Right atrium auricular region (tissue), 2 donors: ENCODE results near the gene P2RX3. TPM values are rescaled to one million over a fixed set of nuclear protein-coding genes. Genes with fewer than 3 reads are reported as not detected.
"Not testable (repeated sequence)": the region's sequence is repeated elsewhere in the genome, so short reads cannot be mapped to it uniquely, and the experiment has no call there.

Experiments
- DNase-seq: peaks from one replicate; pipeline ENCODE4 v3.0.0-alpha.2; 2019; ENCODE audit warnings: low spot score
- H3K27ac ChIP-seq, 2 donors: fragments of 200-600 bp; sonication (generic); 1 replicate in 1 of 2; 2 replicates in 1 of 2; pipeline ENCODE4 v1.5.1; 2016 to 2019
- H3K27me3 ChIP-seq, 2 donors: fragments of 200-600 bp; sonication (generic); one replicate each; pipeline versions ENCODE4 v1.5.1 to v1.6.0; 2017 to 2019
- H3K36me3 ChIP-seq: fragments of 200-600 bp; sonication (generic); one replicate; pipeline ENCODE4 v1.5.1; 2016
- H3K4me1 ChIP-seq, 2 donors: fragments of 200-600 bp; sonication (generic); one replicate each; pipeline versions ENCODE4 v1.5.1 to v1.6.0; 2017 to 2019
- H3K4me3 ChIP-seq, 2 donors: fragments of 200-600 bp; sonication (generic); 1 replicate in 1 of 2; 2 replicates in 1 of 2; pipeline ENCODE4 v1.5.1; 2017 to 2019; ENCODE audit warnings: mild to moderate bottlenecking in 1 of 2, moderate library complexity in 1 of 2
- H3K9me3 ChIP-seq, 2 donors: fragments of 200-600 bp; sonication (generic); one replicate each; pipeline ENCODE4 v1.5.1; 2019
- total RNA-seq, 2 donors: library from RNA; depleted of rRNA; stranded (reverse); fragments of >200 nt; gene quantifications; one replicate each; pipeline ENCODE4 v1.1.0, GENCODE V29; 2016
- TF ChIP-seq, protein P1 (sequence below), 2 donors: fragments of 200-600 bp; sonication (generic); IDR thresholded peaks; one replicate each; pipeline ENCODE4 v1.5.1; 2019; ENCODE audit warnings: antibody characterized with exemption in 2 of 2

P2RX3 gene
- 1 to 10 TPM in 1 of 2 donors, not detected in 1; 1.4 TPM for total RNA-seq

DNA sequence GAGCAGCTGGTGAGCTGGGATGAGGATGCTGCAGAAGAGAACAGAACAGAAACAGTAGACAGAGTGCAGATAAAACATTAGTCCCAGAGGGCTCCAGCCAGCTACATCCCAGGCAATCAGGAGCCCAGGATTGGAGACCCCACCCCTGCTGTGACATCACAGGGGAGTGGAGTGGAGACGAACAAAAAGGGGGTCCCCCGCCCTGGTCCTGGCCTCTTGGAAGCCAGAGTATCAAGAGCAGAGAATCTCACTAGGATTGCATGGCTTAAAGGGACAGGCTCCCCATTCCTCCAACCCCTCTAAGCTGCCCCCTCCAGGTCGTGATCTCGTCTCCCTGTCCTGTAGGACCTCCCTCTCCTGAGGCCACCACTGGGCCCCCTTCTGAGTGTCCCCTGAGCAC, at the start of gene P2RX3:
P2RX3 (plus strand) TSS at position 211 of the 400 bp plus-strand sequence. CDS start 199 bp downstream, outside the sequence.
- Histone ChIP-seq H3K4me3 (no peak within 1 kb of the TSS), H3K27me3 (no peaks in the 10 kb centered on the region), H3K27ac (no peak within 1 kb of the TSS), H3K4me1 (peaks cover 0 to 16% of the 10 kb centered on the region in 2 donors), H3K9me3 (no peaks in the 10 kb centered on the region), H3K36me3 (peaks cover under 1% of the 10 kb centered on the region)
- TF ChIP-seq, protein P1, sequence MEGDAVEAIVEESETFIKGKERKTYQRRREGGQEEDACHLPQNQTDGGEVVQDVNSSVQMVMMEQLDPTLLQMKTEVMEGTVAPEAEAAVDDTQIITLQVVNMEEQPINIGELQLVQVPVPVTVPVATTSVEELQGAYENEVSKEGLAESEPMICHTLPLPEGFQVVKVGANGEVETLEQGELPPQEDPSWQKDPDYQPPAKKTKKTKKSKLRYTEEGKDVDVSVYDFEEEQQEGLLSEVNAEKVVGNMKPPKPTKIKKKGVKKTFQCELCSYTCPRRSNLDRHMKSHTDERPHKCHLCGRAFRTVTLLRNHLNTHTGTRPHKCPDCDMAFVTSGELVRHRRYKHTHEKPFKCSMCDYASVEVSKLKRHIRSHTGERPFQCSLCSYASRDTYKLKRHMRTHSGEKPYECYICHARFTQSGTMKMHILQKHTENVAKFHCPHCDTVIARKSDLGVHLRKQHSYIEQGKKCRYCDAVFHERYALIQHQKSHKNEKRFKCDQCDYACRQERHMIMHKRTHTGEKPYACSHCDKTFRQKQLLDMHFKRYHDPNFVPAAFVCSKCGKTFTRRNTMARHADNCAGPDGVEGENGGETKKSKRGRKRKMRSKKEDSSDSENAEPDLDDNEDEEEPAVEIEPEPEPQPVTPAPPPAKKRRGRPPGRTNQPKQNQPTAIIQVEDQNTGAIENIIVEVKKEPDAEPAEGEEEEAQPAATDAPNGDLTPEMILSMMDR (IDR thresholded peaks at IDR 0.05) = no peak
- no peak for DNase-seq

DNA sequence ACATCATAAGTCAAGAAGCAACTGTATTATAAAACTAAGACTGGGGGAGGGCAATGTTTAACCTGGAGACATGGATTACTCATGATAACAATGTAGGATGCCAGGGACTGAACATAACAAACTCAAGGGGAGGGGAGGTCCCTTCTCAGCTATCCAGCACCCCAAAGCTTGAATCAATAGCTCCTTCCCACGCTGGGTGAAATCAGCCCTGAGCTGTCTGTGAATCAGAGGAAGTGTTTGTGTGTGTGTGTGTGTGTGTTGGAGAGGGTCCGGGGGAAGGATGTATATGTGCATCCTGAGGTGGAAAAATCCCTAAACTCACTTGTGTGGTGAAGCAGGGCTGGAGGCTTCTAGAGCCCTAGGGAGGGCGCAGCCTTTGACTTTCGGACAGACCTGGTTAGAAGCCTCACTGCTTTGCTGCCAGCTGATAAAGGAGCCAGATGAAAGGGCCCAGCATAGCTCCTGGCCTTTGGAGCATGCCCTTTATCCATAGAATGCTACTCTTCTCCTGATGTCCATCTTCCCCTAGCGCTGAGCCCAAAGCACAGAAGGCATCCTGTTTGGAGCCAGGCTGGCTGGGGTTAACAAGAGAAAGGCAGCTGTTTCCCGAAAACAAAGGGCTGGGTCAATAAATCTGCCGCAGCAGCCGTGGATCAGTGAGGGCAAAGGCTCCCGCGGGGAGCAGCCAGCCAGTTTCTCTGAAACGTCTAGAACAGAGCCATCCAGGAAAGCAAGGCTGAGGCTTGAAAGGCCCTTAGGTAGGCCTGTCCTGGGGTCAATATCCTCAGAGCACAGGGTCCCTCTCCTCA, 49.2 kb upstream of the P2RX3 start:
- Histone ChIP-seq H3K27ac (no peak overlapping the region), H3K9me3 (no peaks in the 10 kb centered on the region)
- TF ChIP-seq, protein P1 (IDR thresholded peaks at IDR 0.05) = no peak

DNA sequence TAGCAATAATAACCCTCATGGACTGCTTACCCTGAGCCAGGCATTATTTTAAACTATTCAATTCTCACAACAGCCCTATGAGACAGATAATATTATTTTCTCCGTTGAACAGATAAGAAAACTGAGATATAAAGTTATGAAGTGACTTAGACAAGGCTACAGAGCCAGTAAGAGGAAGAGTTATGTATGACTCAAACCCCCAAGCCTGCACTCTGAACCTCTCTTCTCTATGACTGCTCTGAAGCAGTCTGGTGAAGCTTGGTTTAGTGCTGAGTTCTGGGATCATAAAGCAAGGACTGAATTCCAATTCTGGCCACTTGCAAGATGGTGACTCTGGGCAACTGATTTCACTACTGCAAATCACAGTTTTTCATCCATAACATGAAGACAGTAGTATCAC, 47.9 kb upstream of the P2RX3 start:
- H3K27ac ChIP-seq = no peak overlapping the region
- no peaks in the 10 kb centered on the region for H3K27me3 ChIP-seq
- no peak for DNase-seq
- H3K4me3 ChIP-seq = no peak overlapping the region
- peaks cover 0 to 18% of the 10 kb centered on the region in 2 donors for H3K4me1 ChIP-seq
- TF ChIP-seq, protein P1 (IDR thresholded peaks at IDR 0.05) = no peak
- no peaks in the 10 kb centered on the region for H3K36me3 ChIP-seq
- H3K9me3 ChIP-seq = no peaks in the 10 kb centered on the region

More for the DNA sequence above, 49.2 kb upstream of the P2RX3 start:
- Histone ChIP-seq H3K4me3 (no peak overlapping the region), H3K36me3 (no peaks in the 10 kb centered on the region), H3K4me1 (peaks cover 0 to 9% of the 10 kb centered on the region in 2 donors), H3K27me3 (no peaks in the 10 kb centered on the region)
- DNase-seq = no peak

DNA sequence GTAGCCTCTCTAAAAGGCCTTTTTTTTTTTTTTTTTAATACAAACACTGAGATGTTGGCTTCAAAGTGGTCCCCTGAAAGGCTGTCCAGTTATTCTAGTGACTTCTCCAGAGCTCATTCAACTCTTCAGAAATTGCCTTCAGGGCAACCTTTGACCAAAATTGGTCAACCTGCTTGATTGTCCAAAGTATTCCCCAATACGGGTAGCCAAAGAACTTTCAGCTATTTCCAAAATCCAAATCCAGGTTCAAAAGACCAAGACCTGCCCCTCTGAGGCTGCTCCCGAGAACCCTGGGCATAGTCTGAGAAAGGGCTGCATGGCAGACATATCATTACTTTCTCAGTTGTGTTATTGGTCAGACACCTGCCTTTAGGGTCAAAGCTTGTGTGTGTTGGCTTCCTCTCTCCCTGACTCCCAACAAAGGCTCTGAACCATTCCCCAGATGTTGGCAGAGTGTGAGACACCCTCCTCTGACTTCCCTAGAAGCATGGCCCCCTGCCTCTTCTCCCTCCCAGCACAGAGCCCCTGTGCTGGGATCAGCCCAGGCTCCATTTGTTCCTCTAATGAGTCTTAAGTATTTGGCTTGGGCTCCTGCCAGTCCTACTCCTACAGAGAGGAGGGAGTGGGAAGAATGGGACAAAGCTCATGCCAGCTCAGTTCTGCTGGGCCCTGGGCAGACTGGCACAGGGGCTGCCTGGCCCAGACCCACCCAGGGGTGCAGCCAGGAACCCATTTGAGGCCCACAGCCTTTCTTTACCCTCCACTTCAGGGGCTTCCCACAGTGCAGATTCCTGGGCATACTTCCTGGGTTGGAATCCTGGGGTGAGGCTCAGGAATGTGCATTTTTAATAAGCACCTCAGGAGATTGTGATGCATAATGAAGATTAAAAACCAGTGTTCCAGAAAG, 43.7 kb upstream of the P2RX3 start:
- Histone ChIP-seq H3K4me3 (no peak overlapping the region), H3K27ac (no peak overlapping the region), H3K4me1 (peaks cover 0 to 9% of the 10 kb centered on the region in 2 donors), H3K36me3 (peaks cover 17% of the 10 kb centered on the region), H3K9me3 (peaks cover 3 to 10% of the 10 kb centered on the region in 2 donors), H3K27me3 (no peaks in the 10 kb centered on the region)
- DNase-seq = no peak
- TF ChIP-seq, protein P1 (IDR thresholded peaks at IDR 0.05) = no peak

DNA sequence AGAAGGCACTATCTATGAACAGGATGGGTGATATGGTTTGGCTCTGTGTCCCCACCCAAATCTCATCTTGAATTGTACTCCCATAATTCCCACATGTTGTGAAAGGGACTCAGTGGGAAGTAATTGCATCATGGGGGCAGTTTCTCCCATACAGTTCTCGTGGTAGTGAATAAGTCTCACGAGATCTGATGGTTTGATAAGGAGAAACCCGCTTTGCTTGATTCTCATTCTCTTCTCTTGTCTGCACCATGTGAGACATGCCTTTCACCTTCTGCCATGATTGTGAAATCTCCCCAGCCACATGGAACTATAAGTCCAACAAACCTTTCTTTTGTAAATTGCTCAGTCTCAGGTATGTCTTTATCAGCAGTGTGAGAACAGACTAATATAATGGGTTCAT, 41.9 kb upstream of the P2RX3 start:
- H3K36me3 ChIP-seq = peaks cover 34% of the 10 kb centered on the region
- not testable (repeated sequence) for H3K4me1 ChIP-seq, H3K4me3 ChIP-seq, H3K27me3 ChIP-seq, H3K27ac ChIP-seq, DNase-seq
- peaks cover 8 to 22% of the 10 kb centered on the region in 2 donors for H3K9me3 ChIP-seq

DNA sequence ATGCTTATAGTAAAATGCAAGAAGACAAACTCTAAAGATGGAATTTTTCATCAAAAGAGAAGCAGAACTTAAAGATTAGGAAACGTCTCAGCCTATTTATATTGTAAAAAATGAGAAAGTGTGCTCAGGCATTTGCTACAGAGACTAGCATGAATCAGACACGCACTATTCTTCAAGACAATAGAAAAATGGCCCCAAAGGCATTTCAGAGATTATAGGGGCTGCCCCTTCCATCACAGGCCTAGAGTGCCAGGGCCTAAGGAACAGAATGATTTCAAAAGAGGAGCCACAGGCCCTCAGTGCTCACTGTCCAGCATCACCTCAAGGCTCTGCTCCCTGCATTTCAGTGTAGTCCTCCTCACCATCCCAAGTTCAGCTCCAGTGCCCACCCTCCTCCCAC, 40.9 kb upstream of the P2RX3 start:
- no peak overlapping the region for H3K4me3 ChIP-seq
- H3K4me1 ChIP-seq = peaks cover 0 to 9% of the 10 kb centered on the region in 2 donors
- DNase-seq = no peak
- H3K27me3 ChIP-seq = no peaks in the 10 kb centered on the region
- no peak overlapping the region for H3K27ac ChIP-seq
- H3K9me3 ChIP-seq = peaks cover 8 to 22% of the 10 kb centered on the region in 2 donors
- peaks cover 44% of the 10 kb centered on the region for H3K36me3 ChIP-seq
- TF ChIP-seq, protein P1 (IDR thresholded peaks at IDR 0.05) = no peak
